K562 (cell line): ENCODE results near the gene PITRM1. TPM values are rescaled to one million over a fixed set of nuclear protein-coding genes. Genes with fewer than 3 reads are reported as not detected.

Experiments
- ATAC-seq: fragments of 200-7000 bp; cut with Tn5 transposase; 3 replicates; pipeline ENCODE4 v1.9.1; 2020; ENCODE audit warnings: moderate library complexity
- BruUV-seq: library from RNA; stranded (reverse); fragments of 400-500 nt; replicated peaks from 2 replicates; lab custom pipeline; 2021; lab: Mats Ljungman, UMichigan
- CTCF ChIA-PET: fragments of 300-600 bp; formaldehyde crosslinking; extraction: SDS; loops from one replicate; lab custom pipeline; 2021; ENCODE audit warnings: low intra/inter-chr PET ratio; lab: Yijun Ruan, JAX
- POLR2A ChIA-PET: fragments of 300-600, 350-650 bp; sonication (Branson Sonifier 250); formaldehyde crosslinking; extraction: SDS; loops from one replicate; lab custom pipeline; 2021; ENCODE audit warnings: antibody characterized with exemption, inconsistent platforms; lab: Yijun Ruan, JAX
- DNase-seq, 4 experiments: peaks; one replicate each; pipeline versions ENCODE4 v3.0.0 to v3.0.0-alpha.2; 2011 to 2018; ENCODE audit warnings: low spot score in 3 of 4, mixed read lengths in 3 of 4; ENCODE audit errors: extremely low read depth in 1 of 4
- FAIRE-seq: peaks from 2 replicates; lab custom pipeline; 2011; peaks lifted over from hg19 to GRCh38; lab: Jason Lieb, UNC
- H2AFZ ChIP-seq: 2 replicates; pipeline ENCODE4 v1.6.0; 2011; ENCODE audit warnings: low read depth, low read length, control low read depth, inconsistent platforms
- H3K27ac ChIP-seq: fragments of 200-600 bp; 3 replicates; pipeline ENCODE4 v1.8.0; 2011; ENCODE audit warnings: low read depth, mild to moderate bottlenecking, control low read depth, inconsistent platforms, low read length, moderate library complexity, mixed read lengths; ENCODE audit errors: extremely low read depth
- H3K27me3 ChIP-seq, 2 experiments: fragments of 300-600 bp in 1 of 2; 2 replicates in 1 of 2; 3 replicates in 1 of 2; pipeline versions ENCODE4 v1.6.0 to v1.8.0; 2011; ENCODE audit warnings: inconsistent platforms in 2 of 2, low read length in 2 of 2, mild to moderate bottlenecking in 1 of 2, mixed read lengths in 1 of 2, moderate library complexity in 1 of 2; ENCODE audit not compliant: control insufficient read depth in 2 of 2, insufficient read depth in 2 of 2
- H3K36me3 ChIP-seq: fragments of 300-600 bp; 3 replicates; pipeline ENCODE4 v1.8.0; 2011; ENCODE audit warnings: mild to moderate bottlenecking, low read length, inconsistent platforms; ENCODE audit not compliant: control insufficient read depth, insufficient read depth
- H3K4me1 ChIP-seq, 2 experiments: fragments of 200-600 bp in 1 of 2; replicated peaks in 1 of 2; 2 replicates in 1 of 2; 3 replicates in 1 of 2; pipeline versions ENCODE4 v1.5.1 to v1.8.0; 2011; ENCODE audit warnings: inconsistent platforms in 2 of 2, low read length in 2 of 2, mild to moderate bottlenecking in 1 of 2, mixed read lengths in 1 of 2, moderate library complexity in 1 of 2; ENCODE audit not compliant: control insufficient read depth in 2 of 2, insufficient read depth in 2 of 2
- H3K4me2 ChIP-seq: 2 replicates; pipeline ENCODE4 v1.6.1; 2011; ENCODE audit warnings: low read length, control low read depth, inconsistent platforms, mixed read lengths; ENCODE audit not compliant: insufficient read depth
- H3K4me3 ChIP-seq: fragments of 200-600 bp; sonication (generic), shearing (Covaris generic); 2 replicates; pipeline ENCODE4 v1.5.1; 2016; ENCODE audit warnings: control low read depth, inconsistent platforms
- H3K79me2 ChIP-seq: fragments of 200-600 bp; 3 replicates; pipeline ENCODE4 v1.8.0; 2011; ENCODE audit warnings: low read length, inconsistent platforms; ENCODE audit not compliant: control insufficient read depth, insufficient read depth
- H3K9ac ChIP-seq, 2 experiments: 2 replicates each; pipeline versions ENCODE4 v1.6.0 to v1.6.1; 2011; ENCODE audit warnings: low read depth in 2 of 2, low read length in 2 of 2, control low read depth in 1 of 2, inconsistent platforms in 1 of 2, mild to moderate bottlenecking in 1 of 2, mixed read lengths in 1 of 2; ENCODE audit not compliant: insufficient read depth in 1 of 2
- H3K9me1 ChIP-seq: one replicate; pipeline ENCODE4 v1.6.0; 2011; ENCODE audit warnings: inconsistent platforms, mild to moderate bottlenecking, low read length, moderate library complexity; ENCODE audit not compliant: control insufficient read depth, insufficient read depth
- H3K9me3 ChIP-seq: replicated peaks from 2 replicates; pipeline ENCODE4 v1.5.1; 2011; ENCODE audit warnings: low read depth, low read length, inconsistent platforms; ENCODE audit not compliant: control insufficient read depth, insufficient read depth
- H4K20me1 ChIP-seq: replicated peaks from 2 replicates; pipeline ENCODE4 v1.6.1; 2011; ENCODE audit warnings: low read length, inconsistent platforms, mixed read lengths; ENCODE audit not compliant: control insufficient read depth, insufficient read depth
- BRD4 ChIP-seq: fragments of 200-600 bp; sonication (generic); IDR thresholded peaks from 2 replicates; pipeline ENCODE4 v1.6.1; 2017; ENCODE audit warnings: inconsistent platforms
- CHD1 ChIP-seq: fragments of 200-600 bp; sonication (generic); IDR thresholded peaks from one replicate; pipeline ENCODE4 v1.6.1; 2012; ENCODE audit warnings: mild to moderate bottlenecking, moderate library complexity, low read length, inconsistent platforms
- DEAF1 ChIP-seq: fragments of 450-650 bp; formaldehyde crosslinking; IDR thresholded peaks from 2 replicates; pipeline ENCODE4 v1.4.0; 2020; ENCODE audit warnings: mild to moderate bottlenecking, moderate library complexity
- E2F6 ChIP-seq, 2 experiments: IDR thresholded peaks; 2 replicates each; pipeline ENCODE4 v1.6.1; 2011; ENCODE audit warnings: borderline replicate concordance in 1 of 2, control low read depth in 1 of 2, low read depth in 1 of 2, low read length in 1 of 2, mild to moderate bottlenecking in 1 of 2, mixed read lengths in 1 of 2, moderate library complexity in 1 of 2; ENCODE audit not compliant: insufficient read depth in 1 of 2, insufficient read length in 1 of 2, poor library complexity in 1 of 2, severe bottlenecking in 1 of 2; ENCODE audit errors: extremely low read depth in 1 of 2
- ERF ChIP-seq: fragments of 450-650 bp; formaldehyde crosslinking; IDR thresholded peaks from 2 replicates; pipeline ENCODE4 v1.4.0; 2020; ENCODE audit warnings: mild to moderate bottlenecking, mixed read lengths
- FOXA3 ChIP-seq, 2 experiments: fragments of 450-650 bp in 1 of 2; sonication (generic) in 1 of 2; formaldehyde crosslinking; IDR thresholded peaks in 1 of 2; conservative IDR thresholded peaks in 1 of 2; 2 replicates each; pipeline versions ENCODE4 v1.4.0 to v1.8.0; 2020 to 2022; ENCODE audit warnings: mild to moderate bottlenecking in 2 of 2, missing genetic modification reagents in 1 of 2
- HDAC1 ChIP-seq, 2 experiments: fragments of 450-650 bp; IDR thresholded peaks; 2 replicates each; pipeline ENCODE4 v1.6.1; 2016 to 2017; ENCODE audit warnings: inconsistent platforms in 1 of 2, mild to moderate bottlenecking in 1 of 2, moderate library complexity in 1 of 2
- KLF1 ChIP-seq: fragments of 450-650 bp; IDR thresholded peaks from 2 replicates; pipeline ENCODE4 v1.6.1; 2016; ENCODE audit warnings: missing genetic modification characterization, missing compliant biosample characterization
- MAFG ChIP-seq: fragments of 450-650 bp; conservative IDR thresholded peaks from 2 replicates; pipeline ENCODE4 v1.6.1; 2016; ENCODE audit warnings: missing genetic modification characterization, missing compliant biosample characterization
- MCM3 ChIP-seq: fragments of 450-650 bp; IDR thresholded peaks from 2 replicates; pipeline ENCODE4 v1.6.1; 2016
- RCOR1 ChIP-seq, 2 experiments: IDR thresholded peaks; 2 replicates each; pipeline ENCODE4 v1.6.1; 2012; ENCODE audit warnings: low read depth in 2 of 2, low read length in 2 of 2, borderline replicate concordance in 1 of 2, improper control_type of control experiment in 1 of 2
- TSHZ1 ChIP-seq: fragments of 250-450 bp; sonication (Bioruptor Pico); IDR thresholded peaks from 2 replicates; pipeline ENCODE4 v1.4.0; 2020; ENCODE audit warnings: mild to moderate bottlenecking, moderate library complexity
- ZNF316 ChIP-seq: fragments of 450-650 bp; IDR thresholded peaks from 2 replicates; pipeline ENCODE4 v1.6.1; 2016
- WGBS: fragments of 100-300 bp; shearing (Covaris generic); methylation state at CpG from one replicate; pipeline ENCODE4 v1.1.6; 2016; ENCODE audit warnings: low coverage, mixed read lengths; ENCODE audit not compliant: insufficient coverage; ENCODE audit errors: missing lambda C conversion rate; 5-methylcytosine and 5-hydroxymethylcytosine counted together
- in situ Hi-C: fragments of 300-500 bp; cut with MboI; formaldehyde crosslinking; loops from 4 replicates; pipeline ENCODE4 v1.15.0; 2018; ENCODE audit warnings: inconsistent platforms, mixed read lengths
- intact Hi-C: fragments of 100-400 bp; cut with micrococcal nuclease; formaldehyde crosslinking; loops from 2 replicates; pipeline ENCODE4 v1.14.2; 2022
- polyA plus RNA-seq, 8 experiments: library from polyadenylated mRNA; depleted of rRNA in 4 of 8; stranded (reverse) in 5 of 8; unstranded in 3 of 8; fragments of >200 nt; fragmentation: Nextera tagmentation in 2 of 8; fragmentation: Illumina TruSeq in 1 of 8; extraction: Ambion mirVana in 2 of 8; extraction: Trizol in 1 of 8; gene quantifications; 2 replicates each; pipeline versions ENCODE4 v1.2.1 to v1.2.3, GENCODE V29; 2011 to 2014; ENCODE audit warnings: inconsistent platforms in 1 of 8, missing spikeins in 1 of 8
- total RNA-seq, 7 experiments: library from RNA; depleted of rRNA in 6 of 7; stranded (reverse); fragments of >200 nt in 6 of 7; fragmentation: Illumina TruSeq in 2 of 7; extraction: Trizol in 2 of 7; gene quantifications; 2 replicates each; pipeline versions ENCODE4 v1.2.1 to v1.2.3, GENCODE V29; 2011 to 2021; ENCODE audit warnings: low replicate concordance in 1 of 7

The PITRM1 gene
- total and polyA plus RNA-seq, 9 of the 15 experiments (the other 6 are each of a cell fraction or from before 2014, with no cell fraction given) = 21.1 to 70.4 (median 39.7) TPM

GRCh38 chr10:3193751-3194150 lies 21.2 kb upstream of the PITRM1 start (continued):
- TF ChIP-seq MCM3 (no peak), ERF (CRISPR knock-in tag) (no peak), BRD4 (no peak), CHD1 (no peak), KLF1 (no peak)

- no peaks in the 10 kb centered on the region for H3K79me2 ChIP-seq
- DNase-seq = peak; percentile 59 to 67 (median 66)
- POLR2A ChIA-PET = interaction anchor here (0.6 kb wide), 1 partner anchor 691 kb away, joined by 3 read pairs; no protein-coding TSS in a partner anchor
- peaks cover 0 to 8% of the 10 kb centered on the region in 2 experiments; a peak in 2 of 5 replicates for H3K4me1 ChIP-seq
- no peak overlapping the region for H3K9ac ChIP-seq
- intact Hi-C loops = no loop called here
- BruUV-seq = no TSS peak
- no peak overlapping the region for H3K27ac ChIP-seq
- no peak overlapping the region for H2AFZ ChIP-seq
- ATAC-seq = peak; percentile 48; the same call in 1 of the 3 replicates
- peak; percentile 87 for FAIRE-seq
- CTCF ChIA-PET = interaction anchor here (1.5 kb wide), 1 partner anchor 1574 kb away, joined by 5 read pairs; no protein-coding TSS in a partner anchor
- peaks cover 24 to 62% of the 10 kb centered on the region in 2 experiments for H3K27me3 ChIP-seq
- in situ Hi-C loops = no loop called here
- H3K36me3 ChIP-seq = no peaks in the 10 kb centered on the region
- no peak overlapping the region for H3K4me3 ChIP-seq
- WGBS = 31% methylated on average over 19 of the region's 19 CpGs
- no peak overlapping the region for H3K4me2 ChIP-seq
- H3K9me1 ChIP-seq = no peaks in the 10 kb centered on the region
- 0 out of 2 replicates have a peak, but pooled peaks cover 8% of the 10 kb centered on the region for H4K20me1 ChIP-seq
- no peaks in the 10 kb centered on the region for H3K9me3 ChIP-seq
- TF ChIP-seq TSHZ1 (CRISPR knock-in tag) = no peak
- TF ChIP-seq ZNF316 = peak; percentile 80
- TF ChIP-seq E2F6 (IDR thresholded peaks at IDR 0.05; ENCODE audit: borderline replicate concordance in 1 of 2, extremely low read depth in 1 of 2, insufficient read depth in 1 of 2, insufficient read length in 1 of 2, low read depth in 1 of 2, low read length in 1 of 2, poor library complexity in 1 of 2, severe bottlenecking in 1 of 2) = peak in 1 of 2 experiments; percentile 18
- peak in 1 of 2 experiments; percentile 62; a peak in 1 of 4 replicates for TF ChIP-seq RCOR1 (IDR thresholded peaks at IDR 0.05; ENCODE audit: borderline replicate concordance in 1 of 2, low read depth in 2 of 2, low read length in 2 of 2)
- 0 out of 2 replicates have a peak, but pooled peaks have one; percentile 22 for TF ChIP-seq DEAF1 (CRISPR knock-in tag)
- peak; percentile 70 for TF ChIP-seq MAFG (tag)
- peak in 1 of 2 experiments; percentile 44; a peak in 1 of 4 replicates for TF ChIP-seq FOXA3 (CRISPR knock-in tag; conservative IDR thresholded peaks at IDR 0.05 in 1 of 2, IDR thresholded peaks at IDR 0.05 in 1 of 2)
- no peak for TF ChIP-seq HDAC1 (IDR thresholded peaks at IDR 0.05)
Measured at GRCh38 chr10:3192856-3193635, 20.5 kb upstream of the PITRM1 start.
